ENCODE results near the gene LHFPL6. TPM values are rescaled to one million over a fixed set of nuclear protein-coding genes. Genes with fewer than 3 reads are reported as not detected.

The LHFPL6 gene
- total RNA-seq, 1 donor from 2014 or later = 3.0 TPM

DNA sequence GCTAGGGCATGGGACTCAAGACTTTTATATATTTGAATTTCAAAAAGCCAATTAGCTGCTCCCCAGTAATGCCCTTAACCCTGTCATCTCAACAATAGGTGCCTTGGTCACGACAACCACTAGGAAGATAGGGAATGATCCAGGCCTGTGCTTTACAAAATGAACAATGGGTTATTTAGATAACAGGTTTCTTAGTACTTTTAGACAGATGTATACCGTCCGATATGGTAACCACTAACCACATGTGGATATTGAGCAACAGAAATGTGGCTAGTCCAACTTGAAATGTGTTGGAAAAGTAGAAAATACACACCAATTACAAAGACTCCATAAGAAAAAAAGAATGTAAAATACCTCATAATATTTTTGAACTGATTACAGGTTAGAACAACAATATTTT, 201.2 kb downstream of the LHFPL6 start:
- Histone ChIP-seq H3K36me3 (no peaks in the 10 kb centered on the region), H3K9ac (no peak overlapping the region), H3F3A (ENCODE audit: low read depth) (no peaks in the 10 kb centered on the region), H3K4me2 (no peak overlapping the region), H3K27me3 (peaks cover 4% of the 10 kb centered on the region), H3K4me1 (peaks cover 16% of the 10 kb centered on the region), H2AFZ (replicated peaks) (no peak overlapping the region), H3K9me3 (ENCODE audit: low read depth) (no peaks in the 10 kb centered on the region), H3K4me3 (no peak overlapping the region), H3K79me2 (ENCODE audit: low read depth) (no peaks in the 10 kb centered on the region), H3K27ac (no peak overlapping the region), H4K20me1 (ENCODE audit: low read depth) (no peaks in the 10 kb centered on the region)
- TF ChIP-seq, protein P1, sequence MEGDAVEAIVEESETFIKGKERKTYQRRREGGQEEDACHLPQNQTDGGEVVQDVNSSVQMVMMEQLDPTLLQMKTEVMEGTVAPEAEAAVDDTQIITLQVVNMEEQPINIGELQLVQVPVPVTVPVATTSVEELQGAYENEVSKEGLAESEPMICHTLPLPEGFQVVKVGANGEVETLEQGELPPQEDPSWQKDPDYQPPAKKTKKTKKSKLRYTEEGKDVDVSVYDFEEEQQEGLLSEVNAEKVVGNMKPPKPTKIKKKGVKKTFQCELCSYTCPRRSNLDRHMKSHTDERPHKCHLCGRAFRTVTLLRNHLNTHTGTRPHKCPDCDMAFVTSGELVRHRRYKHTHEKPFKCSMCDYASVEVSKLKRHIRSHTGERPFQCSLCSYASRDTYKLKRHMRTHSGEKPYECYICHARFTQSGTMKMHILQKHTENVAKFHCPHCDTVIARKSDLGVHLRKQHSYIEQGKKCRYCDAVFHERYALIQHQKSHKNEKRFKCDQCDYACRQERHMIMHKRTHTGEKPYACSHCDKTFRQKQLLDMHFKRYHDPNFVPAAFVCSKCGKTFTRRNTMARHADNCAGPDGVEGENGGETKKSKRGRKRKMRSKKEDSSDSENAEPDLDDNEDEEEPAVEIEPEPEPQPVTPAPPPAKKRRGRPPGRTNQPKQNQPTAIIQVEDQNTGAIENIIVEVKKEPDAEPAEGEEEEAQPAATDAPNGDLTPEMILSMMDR (IDR thresholded peaks at IDR 0.05) = no peak
- no peak for TF ChIP-seq EZH2 (IDR thresholded peaks at IDR 0.05)
- TF ChIP-seq EZH2phosphoT487 (IDR thresholded peaks at IDR 0.05) = no peak
- H3K4me1 Mint-ChIP-seq = peaks cover 57% of the 10 kb centered on the region
- peak overlapping the region; percentile 38 for H3K27ac Mint-ChIP-seq
- no peak overlapping the region for H3K4me3 Mint-ChIP-seq
- no peak for DNase-seq (ENCODE audit: low spot score)
- H3K9me3 Mint-ChIP-seq = peaks cover 7% of the 10 kb centered on the region
- peaks cover 8% of the 10 kb centered on the region for H3K36me3 Mint-ChIP-seq
- H3K27me3 Mint-ChIP-seq (ENCODE audit: insufficient read depth, low read depth) = no peaks in the 10 kb centered on the region

DNA sequence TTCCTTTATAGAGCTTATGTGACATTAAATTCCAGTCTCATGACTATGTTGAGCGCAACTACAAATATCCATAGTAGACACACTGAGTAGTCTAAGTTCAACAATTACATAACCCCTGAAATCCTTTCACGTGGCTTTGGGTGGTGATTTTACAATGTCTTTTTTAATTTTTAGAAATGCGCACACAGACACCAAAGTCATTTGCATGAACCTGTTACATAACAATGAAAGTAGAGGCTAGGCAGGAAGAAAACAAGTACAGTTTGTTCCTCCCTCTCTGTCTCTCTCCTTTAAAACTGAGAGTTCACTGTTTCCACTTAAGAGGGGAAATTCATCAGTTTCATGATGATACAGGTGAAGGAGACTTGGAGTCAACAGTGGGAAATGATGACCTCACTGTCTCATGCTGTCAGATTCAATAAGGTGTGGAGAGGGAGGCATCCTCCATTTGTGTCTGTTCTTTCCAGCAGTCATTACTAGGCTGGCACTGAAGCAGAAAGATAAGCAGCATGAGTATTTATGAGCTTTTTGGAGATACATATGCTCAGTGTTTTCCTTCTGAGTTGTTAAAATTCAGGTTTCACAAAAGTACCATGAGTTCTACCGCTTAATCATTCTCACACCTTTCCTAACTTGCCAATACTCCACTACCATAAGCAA, 201.8 kb downstream of the LHFPL6 start:
- peaks cover 8% of the 10 kb centered on the region for H3K36me3 Mint-ChIP-seq
- no peak overlapping the region for H3K27ac ChIP-seq
- H3K4me1 Mint-ChIP-seq = peaks cover 61% of the 10 kb centered on the region
- no peaks in the 10 kb centered on the region for H3K27me3 Mint-ChIP-seq (ENCODE audit: insufficient read depth, low read depth)
- H3K4me2 ChIP-seq = no peak overlapping the region
- DNase-seq (ENCODE audit: low spot score) = no peak
- peaks cover 5% of the 10 kb centered on the region for H3K27me3 ChIP-seq
- TF ChIP-seq EZH2phosphoT487 (IDR thresholded peaks at IDR 0.05) = no peak
- no peak for TF ChIP-seq EZH2 (IDR thresholded peaks at IDR 0.05)
- TF ChIP-seq, protein P1 (IDR thresholded peaks at IDR 0.05) = no peak
- H3K9me3 Mint-ChIP-seq = peaks cover 7% of the 10 kb centered on the region
- peaks cover 16% of the 10 kb centered on the region for H3K4me1 ChIP-seq
- H3K4me3 ChIP-seq = no peak overlapping the region
- no peak overlapping the region for H3K4me3 Mint-ChIP-seq
- H4K20me1 ChIP-seq (ENCODE audit: low read depth) = no peaks in the 10 kb centered on the region
- no peak overlapping the region for H3K9ac ChIP-seq
- H3K79me2 ChIP-seq (ENCODE audit: low read depth) = no peaks in the 10 kb centered on the region
- H2AFZ ChIP-seq (replicated peaks) = no peak overlapping the region
- H3K36me3 ChIP-seq = no peaks in the 10 kb centered on the region
- no peaks in the 10 kb centered on the region for H3K9me3 ChIP-seq (ENCODE audit: low read depth)
- peak overlapping the region; percentile 38 for H3K27ac Mint-ChIP-seq
- no peaks in the 10 kb centered on the region for H3F3A ChIP-seq (ENCODE audit: low read depth)

DNA sequence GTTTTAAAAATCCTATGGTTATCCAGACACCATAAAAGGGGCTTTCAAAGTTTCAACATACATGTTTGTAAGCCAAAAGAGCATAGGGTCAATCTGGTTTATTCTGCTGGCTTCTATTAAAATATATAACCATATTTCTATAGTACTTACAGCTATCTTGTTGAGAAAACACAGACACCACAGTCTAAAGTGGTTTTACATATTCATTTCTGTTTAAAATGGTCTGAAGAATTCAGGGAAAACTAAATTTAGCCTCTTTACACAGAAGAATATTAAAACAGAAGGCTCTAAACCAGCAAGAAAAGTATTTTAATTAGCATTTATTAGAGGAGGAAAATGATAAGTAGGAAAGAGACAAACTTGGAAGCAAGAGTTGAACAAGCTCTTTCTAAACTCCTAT, 203.9 kb downstream of the LHFPL6 start:
- H3K27me3 ChIP-seq = peaks cover 22% of the 10 kb centered on the region
- no peaks in the 10 kb centered on the region for H3K27me3 Mint-ChIP-seq (ENCODE audit: insufficient read depth, low read depth)
- H3K79me2 ChIP-seq (ENCODE audit: low read depth) = no peaks in the 10 kb centered on the region
- H3K36me3 Mint-ChIP-seq = peaks cover 8% of the 10 kb centered on the region
- TF ChIP-seq, protein P1 (IDR thresholded peaks at IDR 0.05) = no peak
- TF ChIP-seq EZH2 (IDR thresholded peaks at IDR 0.05) (no peak), EZH2phosphoT487 (IDR thresholded peaks at IDR 0.05) (no peak)
- H3K27ac ChIP-seq = no peak overlapping the region
- H3K4me3 Mint-ChIP-seq = no peak overlapping the region
- H3K9me3 ChIP-seq (ENCODE audit: low read depth) = no peaks in the 10 kb centered on the region
- H3K4me2 ChIP-seq = no peak overlapping the region
- no peak for DNase-seq (ENCODE audit: low spot score)
- H3K27ac Mint-ChIP-seq = no peak overlapping the region
- H2AFZ ChIP-seq (replicated peaks) = no peak overlapping the region
- H3K36me3 ChIP-seq = no peaks in the 10 kb centered on the region
- H4K20me1 ChIP-seq (ENCODE audit: low read depth) = no peaks in the 10 kb centered on the region
- H3K4me1 ChIP-seq = peaks cover 7% of the 10 kb centered on the region
- no peak overlapping the region for H3K4me3 ChIP-seq
- H3K4me1 Mint-ChIP-seq = peaks cover 62% of the 10 kb centered on the region
- no peak overlapping the region for H3K9ac ChIP-seq
- H3F3A ChIP-seq (ENCODE audit: low read depth) = no peaks in the 10 kb centered on the region
- H3K9me3 Mint-ChIP-seq = peaks cover 7% of the 10 kb centered on the region
